Loucy (cell line): ENCODE measurements around the gene P2RY8.

Experiments
- CTCF ChIP-seq: fragments of 200-600 bp; sonication (generic); conservative IDR thresholded peaks from 2 replicates; pipeline ENCODE4 v1.5.1; 2014; ENCODE audit warnings: mild to moderate bottlenecking, antibody characterized with exemption, low read length
- EZH2phosphoT487 ChIP-seq: fragments of 200-600 bp; IDR thresholded peaks from 2 replicates; pipeline ENCODE4 v1.6.1; 2018; ENCODE audit warnings: antibody characterized with exemption, mild to moderate bottlenecking, moderate library complexity, borderline replicate concordance

- TF ChIP-seq CTCF (no peak), EZH2phosphoT487 (no peak)
These were observed 74.9 kb downstream of the P2RY8 start for GRCh38 chrX:1462110-1462509.
